ENCODE measurements around the gene MNT. TPM values are rescaled to one million over a fixed set of nuclear protein-coding genes. Genes with fewer than 3 reads are reported as not detected.

The MNT gene
- total RNA-seq, 1 donor from 2014 or later = 3.2 TPM

- DNase-seq (ENCODE audit: low read depth, low spot score) = peak; percentile 57
Measured at GRCh38 chr17:2416010-2416734, 15.3 kb upstream of the MNT start.

GRCh38 chr17:2415081-2415480, 14.2 kb upstream of the MNT start:
- DNase-seq (ENCODE audit: low read depth, low spot score) = no peak

- no peak for DNase-seq (ENCODE audit: low read depth, low spot score)
Measured at GRCh38 chr17:2414446-2415064, 13.7 kb upstream of the MNT start.

- no peak for DNase-seq (ENCODE audit: low read depth, low spot score)
Measured at GRCh38 chr17:2412561-2413021, 11.7 kb upstream of the MNT start.

- no peak for DNase-seq (ENCODE audit: low read depth, low spot score)
Measured at GRCh38 chr17:2410951-2411350, 10.1 kb upstream of the MNT start.

- DNase-seq (ENCODE audit: low read depth, low spot score) = no peak
Measured at GRCh38 chr17:2406903-2407790, 6.3 kb upstream of the MNT start.

GRCh38 chr17:2406271-2406902, 5.5 kb upstream of the MNT start:
- DNase-seq (ENCODE audit: low read depth, low spot score) = no peak

GRCh38 chr17:2405247-2405926, 4.5 kb upstream of the MNT start:
- no peak for DNase-seq (ENCODE audit: low read depth, low spot score)

- DNase-seq (ENCODE audit: low read depth, low spot score) = no peak
Measured at GRCh38 chr17:2403044-2403443, 2.2 kb upstream of the MNT start.

- DNase-seq (ENCODE audit: low read depth, low spot score) = no peak
Measured at GRCh38 chr17:2402544-2402943, 1.7 kb upstream of the MNT start.

- peak; percentile 97 for DNase-seq (ENCODE audit: low read depth, low spot score)
Measured at GRCh38 chr17:2401426-2402221, 764 bp upstream of the MNT start.

GRCh38 chr17:2400474-2400866, 390 bp downstream of the MNT start:
- DNase-seq (ENCODE audit: low read depth, low spot score) = no peak

GRCh38 chr17:2399572-2400473, 1.0 kb downstream of the MNT start:
- DNase-seq (ENCODE audit: low read depth, low spot score) = peak; percentile 82

- DNase-seq (ENCODE audit: low read depth, low spot score) = peak; percentile 67
Measured at GRCh38 chr17:2398655-2399571, 1.9 kb downstream of the MNT start.

GRCh38 chr17:2398182-2398581, 2.7 kb downstream of the MNT start:
- DNase-seq (ENCODE audit: low read depth, low spot score) = no peak

GRCh38 chr17:2397247-2398171, 3.4 kb downstream of the MNT start:
- DNase-seq (ENCODE audit: low read depth, low spot score) = no peak
